HG02798 (cell line): ENCODE results near the gene TBCE.
"Not testable (repeated sequence)": the region's sequence is repeated elsewhere in the genome, so short reads cannot be mapped to it uniquely, and the experiment has no call there.

ENCODE experiments used
- ATAC-seq: cut with Tn5 transposase; IDR thresholded peaks from one replicate; pipeline ENCODE4 v1.9.1; 2021; ENCODE audit warnings: mild to moderate bottlenecking; ENCODE audit not compliant: unreplicated experiment, poor library complexity

Gene TBCE

GRCh38 chr1:235448616-235449015, 81.4 kb downstream of the TBCE start:
- no peak for ATAC-seq

- ATAC-seq, result no peak
Measured at GRCh38 chr1:235450433-235450832, 83.2 kb downstream of the TBCE start.

GRCh38 chr1:235450886-235451483, 83.8 kb downstream of the TBCE start:
- no peak for ATAC-seq

GRCh38 chr1:235454021-235454420, 86.8 kb downstream of the TBCE start:
- ATAC-seq, result no peak

GRCh38 chr1:235455097-235455496, 87.9 kb downstream of the TBCE start:
- no peak for ATAC-seq

- no peak for ATAC-seq
Measured at GRCh38 chr1:235455823-235456222, 88.6 kb downstream of the TBCE start.

- ATAC-seq, result not testable (repeated sequence)
Measured at GRCh38 chr1:235457856-235458255, 90.6 kb downstream of the TBCE start.

- ATAC-seq, result no peak
Measured at GRCh38 chr1:235460770-235461169, 93.5 kb downstream of the TBCE start.

- ATAC-seq, result no peak
Measured at GRCh38 chr1:235461954-235462353, 94.7 kb downstream of the TBCE start.

GRCh38 chr1:235462832-235463231, 95.6 kb downstream of the TBCE start:
- ATAC-seq, result not testable (repeated sequence)

- no peak for ATAC-seq
Measured at GRCh38 chr1:235465066-235465465, 97.8 kb downstream of the TBCE start.

DNA sequence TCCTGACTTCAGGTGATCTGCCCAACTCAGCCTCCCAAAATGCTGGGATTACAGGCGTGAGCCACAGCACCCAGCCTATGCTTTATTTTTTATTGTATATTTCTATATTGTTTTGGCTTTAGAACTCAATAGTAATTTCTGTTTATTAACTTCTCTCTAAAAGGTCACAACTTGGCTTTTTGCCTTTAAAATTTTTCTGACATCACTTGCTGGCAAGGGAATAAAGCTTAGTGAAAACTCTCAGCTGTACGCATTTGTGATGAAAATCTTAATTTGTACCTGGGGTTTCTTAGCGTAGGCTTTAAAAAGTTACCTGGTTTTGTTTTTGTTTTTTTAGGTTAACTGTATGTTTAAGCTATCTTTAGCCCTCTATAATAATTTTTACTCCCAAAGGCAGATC, 100.8 kb downstream of the TBCE start:
- no peak for ATAC-seq

- ATAC-seq, result no peak
Measured at GRCh38 chr1:235468970-235469369, 101.7 kb downstream of the TBCE start.

GRCh38 chr1:235469897-235470296, 102.7 kb downstream of the TBCE start:
- ATAC-seq, result not testable (repeated sequence)

GRCh38 chr1:235470741-235471439, 103.7 kb downstream of the TBCE start:
- ATAC-seq, result no peak

GRCh38 chr1:235473806-235474205, 106.6 kb downstream of the TBCE start:
- ATAC-seq, result no peak

DNA sequence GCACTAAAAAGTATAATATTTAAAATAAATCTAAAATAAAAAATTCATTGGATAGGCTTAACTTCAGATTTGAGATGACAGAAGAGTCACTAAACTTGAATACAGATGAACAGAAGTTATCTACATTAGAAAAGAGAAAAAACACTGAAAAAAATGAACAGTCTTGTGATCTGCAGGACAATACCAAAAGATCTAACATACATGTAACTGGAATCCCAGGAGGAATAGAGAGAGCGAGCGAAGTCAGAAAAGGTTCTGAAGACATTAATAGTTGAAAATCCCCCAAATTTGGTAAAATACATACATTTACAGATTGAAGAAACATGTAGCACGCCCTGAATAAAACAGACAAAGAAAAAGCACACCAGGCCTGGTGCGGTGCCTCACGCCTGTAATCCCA, 115.9 kb downstream of the TBCE start:
- no peak for ATAC-seq

DNA sequence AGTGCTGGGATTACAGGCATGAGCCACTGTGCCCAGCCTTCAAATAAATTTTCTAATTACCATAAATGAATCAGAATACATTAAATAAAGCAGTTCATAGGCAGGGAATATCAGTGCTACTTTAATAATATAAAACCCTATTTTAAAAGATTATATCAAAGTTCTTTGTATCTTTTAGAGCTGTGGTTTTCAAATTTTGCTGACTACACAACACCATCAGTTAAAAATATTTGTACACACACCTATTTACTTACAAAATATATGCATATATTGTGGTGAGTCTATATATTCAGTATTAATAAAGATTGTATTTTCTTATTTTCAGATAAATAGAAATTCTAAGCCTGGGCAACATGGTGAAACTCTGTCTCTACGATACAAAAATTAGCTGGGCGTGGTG, 118.3 kb downstream of the TBCE start:
- no peak for ATAC-seq

DNA sequence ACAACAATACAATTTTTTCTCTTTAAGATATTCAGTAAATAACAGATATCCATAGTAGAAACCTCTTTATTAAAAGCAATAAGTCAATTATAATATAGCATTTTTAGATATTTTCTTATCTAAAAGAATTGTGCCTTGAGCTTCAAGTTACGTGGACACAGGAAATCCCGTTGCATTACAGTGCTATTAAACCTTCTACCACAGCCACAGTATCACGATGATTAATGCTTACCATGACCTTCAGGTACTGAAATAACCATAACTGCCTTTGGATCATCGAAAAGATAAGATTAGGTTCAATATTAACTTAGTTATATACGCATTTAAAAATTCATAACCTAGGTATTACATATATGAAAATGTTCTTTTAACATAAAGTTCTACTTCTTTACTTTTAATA, 119.1 kb downstream of the TBCE start:
- no peak for ATAC-seq

GRCh38 chr1:235491644-235492043, 124.4 kb downstream of the TBCE start:
- no peak for ATAC-seq

DNA sequence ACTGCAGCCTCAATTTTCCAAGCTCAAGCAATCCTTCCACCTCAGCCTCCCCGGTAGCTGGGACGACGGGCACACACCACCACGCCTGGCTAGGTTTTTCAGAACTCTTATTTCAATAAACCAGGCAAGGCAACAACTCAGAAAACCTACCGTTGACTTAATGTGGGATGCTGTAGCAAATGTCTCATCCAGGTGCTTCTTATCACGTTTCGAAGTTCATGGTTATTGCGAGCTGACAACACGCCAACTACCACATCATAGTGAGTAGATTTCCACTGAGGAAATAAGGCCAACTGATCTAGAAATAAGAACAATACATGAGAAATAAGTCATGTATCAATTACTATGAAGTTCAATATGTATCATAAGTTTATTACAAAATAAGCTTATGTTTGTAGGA, 127.3 kb downstream of the TBCE start:
- no peak for ATAC-seq

- no peak for ATAC-seq
Measured at GRCh38 chr1:235495030-235495429, 127.8 kb downstream of the TBCE start.
